Duodenal mucosa (tissue), 2 donors: ENCODE results near the gene CXCR6.
A peak's percentile ranks its signal among the peaks of the same experiment; 100 is the strongest.

Source experiments
- H3K27ac ChIP-seq: one replicate; pipeline ENCODE4 v1.7.0; 2013; ENCODE audit warnings: low read depth, low read length
- H3K27me3 ChIP-seq, 2 donors: one replicate each; pipeline ENCODE4 v1.7.0; 2013; ENCODE audit warnings: low read length in 2 of 2, control low read depth in 1 of 2; ENCODE audit not compliant: insufficient read depth in 2 of 2, control insufficient read depth in 1 of 2
- H3K36me3 ChIP-seq, 2 donors: one replicate each; pipeline ENCODE4 v1.7.0; 2013; ENCODE audit warnings: low read length in 2 of 2, control low read depth in 1 of 2; ENCODE audit not compliant: insufficient read depth in 2 of 2, control insufficient read depth in 1 of 2
- H3K4me1 ChIP-seq, 2 donors: one replicate each; pipeline ENCODE4 v1.7.0; 2013; ENCODE audit warnings: low read length in 2 of 2, control low read depth in 1 of 2; ENCODE audit not compliant: insufficient read depth in 2 of 2, control insufficient read depth in 1 of 2
- H3K4me3 ChIP-seq, 2 donors: one replicate each; pipeline ENCODE4 v1.7.0; 2013; ENCODE audit warnings: low read length in 2 of 2, low read depth in 1 of 2
- H3K9ac ChIP-seq, 2 donors: one replicate each; pipeline ENCODE4 v1.7.0; 2013; ENCODE audit warnings: low read length in 2 of 2, low read depth in 1 of 2
- H3K9me3 ChIP-seq, 2 donors: one replicate each; pipeline ENCODE4 v1.7.0; 2013; ENCODE audit warnings: low read length in 2 of 2, control low read depth in 1 of 2; ENCODE audit not compliant: control insufficient read depth in 1 of 2

The CXCR6 gene

GRCh38 chr3:45976191-45977091 lies 33.2 kb downstream of the CXCR6 start:
- Histone ChIP-seq H3K9ac (no peak overlapping the region), H3K4me1 (peaks cover 24 to 46% of the 10 kb centered on the region in 2 donors), H3K4me3 (no peak overlapping the region), H3K27me3 (no peaks in the 10 kb centered on the region), H3K27ac (no peak overlapping the region), H3K36me3 (peaks cover 31 to 50% of the 10 kb centered on the region in 2 donors), H3K9me3 (no peaks in the 10 kb centered on the region)

- H3K4me1 ChIP-seq: peaks cover 24 to 46% of the 10 kb centered on the region in 2 donors
- no peak overlapping the region for H3K27ac ChIP-seq
- H3K36me3 ChIP-seq: peaks cover 44 to 63% of the 10 kb centered on the region in 2 donors
- no peak overlapping the region for H3K4me3 ChIP-seq
- H3K9ac ChIP-seq: no peak overlapping the region
- no peaks in the 10 kb centered on the region for H3K9me3 ChIP-seq
- H3K27me3 ChIP-seq: no peaks in the 10 kb centered on the region
These were observed 34.9 kb downstream of the CXCR6 start for GRCh38 chr3:45978006-45978761.

DNA sequence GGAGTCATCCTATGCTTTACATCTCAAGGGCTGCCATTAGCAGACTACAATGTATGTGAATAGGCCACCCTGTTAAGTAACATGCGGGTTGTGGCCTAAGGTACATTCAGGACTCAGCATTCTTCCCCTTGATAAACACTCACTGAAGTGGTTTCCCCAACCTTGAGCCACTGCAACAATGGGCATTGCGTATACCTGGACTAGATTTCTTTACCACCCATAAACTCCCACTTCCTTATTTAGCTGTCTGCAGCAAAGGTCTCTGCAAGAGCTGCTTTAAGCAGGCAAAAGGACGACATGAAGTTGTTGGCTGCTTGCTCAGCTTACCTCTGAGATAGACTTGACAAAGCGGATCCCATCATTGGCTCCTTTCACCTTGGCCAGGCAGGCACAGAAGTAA lies 36.1 kb downstream of the CXCR6 start:
- peaks cover 27 to 50% of the 10 kb centered on the region in 2 donors for H3K4me1 ChIP-seq
- peaks cover 43 to 74% of the 10 kb centered on the region in 2 donors for H3K36me3 ChIP-seq
- no peak overlapping the region for H3K4me3 ChIP-seq
- no peak overlapping the region for H3K27ac ChIP-seq
- no peak overlapping the region for H3K9ac ChIP-seq
- H3K27me3 ChIP-seq: no peaks in the 10 kb centered on the region
- H3K9me3 ChIP-seq: no peaks in the 10 kb centered on the region

DNA sequence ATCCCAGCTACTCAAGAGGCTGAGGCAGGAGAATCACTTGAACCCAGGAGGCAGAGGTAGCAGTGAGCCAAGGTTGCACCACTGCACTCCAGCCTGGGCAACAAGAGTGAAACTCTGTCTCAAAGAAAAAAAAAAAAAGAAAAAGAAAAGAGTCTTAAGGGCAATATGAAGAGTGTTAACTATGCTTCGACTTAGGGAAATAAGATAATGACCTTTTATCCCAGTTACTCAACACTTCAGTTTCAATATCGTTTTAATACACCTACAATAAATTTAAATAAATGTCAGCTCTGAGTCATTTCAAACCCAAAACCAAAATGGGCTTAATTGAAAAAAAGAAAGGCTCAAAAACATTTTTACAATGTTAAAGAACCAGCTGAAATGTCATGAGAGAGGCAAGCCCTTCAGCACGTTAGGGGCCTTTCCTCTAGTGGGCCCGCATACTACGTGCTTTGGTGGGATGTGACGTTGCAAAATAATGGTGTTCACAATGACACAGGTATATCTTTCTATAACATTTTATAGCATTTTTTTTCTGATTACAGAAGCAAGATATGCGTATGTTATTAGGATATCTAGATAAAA lies 37.1 kb downstream of the CXCR6 start:
- no peak overlapping the region for H3K4me3 ChIP-seq
- peaks cover 37 to 66% of the 10 kb centered on the region in 2 donors for H3K36me3 ChIP-seq
- H3K9me3 ChIP-seq: no peaks in the 10 kb centered on the region
- H3K4me1 ChIP-seq: peaks cover 36 to 57% of the 10 kb centered on the region in 2 donors
- H3K9ac ChIP-seq: no peak overlapping the region
- H3K27me3 ChIP-seq: no peaks in the 10 kb centered on the region
- H3K27ac ChIP-seq: no peak overlapping the region

DNA sequence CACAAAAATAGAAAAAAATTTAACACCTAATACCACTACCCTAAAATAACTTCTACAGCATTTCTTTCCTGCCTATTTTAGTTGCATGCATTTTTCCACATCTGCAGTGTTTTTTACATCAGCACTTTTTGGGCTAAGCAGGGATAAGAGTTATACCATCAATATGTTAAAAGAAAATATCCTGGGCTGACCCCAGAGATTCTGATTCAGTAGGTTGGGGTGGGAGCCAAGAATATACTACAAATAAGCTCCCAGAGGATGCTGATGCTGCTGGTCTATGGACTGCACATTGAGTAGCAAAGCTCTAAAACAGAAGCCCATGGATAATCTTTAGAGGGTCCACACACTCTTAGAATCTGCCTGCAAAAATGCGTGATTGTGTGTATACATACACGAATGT lies 37.6 kb downstream of the CXCR6 start:
- no peaks in the 10 kb centered on the region for H3K9me3 ChIP-seq
- no peak overlapping the region for H3K4me3 ChIP-seq
- H3K4me1 ChIP-seq: peaks cover 37 to 57% of the 10 kb centered on the region in 2 donors
- H3K36me3 ChIP-seq: peaks cover 35 to 62% of the 10 kb centered on the region in 2 donors
- H3K27me3 ChIP-seq: no peaks in the 10 kb centered on the region
- no peak overlapping the region for H3K9ac ChIP-seq
- no peak overlapping the region for H3K27ac ChIP-seq

- no peak overlapping the region for H3K27ac ChIP-seq
- H3K36me3 ChIP-seq: peaks cover 35 to 60% of the 10 kb centered on the region in 2 donors
- peaks cover 37 to 57% of the 10 kb centered on the region in 2 donors for H3K4me1 ChIP-seq
- H3K4me3 ChIP-seq: no peak overlapping the region
- no peaks in the 10 kb centered on the region for H3K27me3 ChIP-seq
- no peaks in the 10 kb centered on the region for H3K9me3 ChIP-seq
- H3K9ac ChIP-seq: no peak overlapping the region
These were observed 38.2 kb downstream of the CXCR6 start for GRCh38 chr3:45981346-45982074.

GRCh38 chr3:45983770-45984169 lies 40.5 kb downstream of the CXCR6 start:
- no peaks in the 10 kb centered on the region for H3K27me3 ChIP-seq
- peaks cover 26 to 50% of the 10 kb centered on the region in 2 donors for H3K36me3 ChIP-seq
- H3K4me3 ChIP-seq: no peak overlapping the region
- H3K9me3 ChIP-seq: no peaks in the 10 kb centered on the region
- no peak overlapping the region for H3K9ac ChIP-seq
- H3K4me1 ChIP-seq: peaks cover 51 to 63% of the 10 kb centered on the region in 2 donors
- no peak overlapping the region for H3K27ac ChIP-seq

- no peak overlapping the region for H3K27ac ChIP-seq
These were observed 41.4 kb downstream of the CXCR6 start for GRCh38 chr3:45984331-45985312.

More at GRCh38 chr3:45984331-45985312, 41.4 kb downstream of the CXCR6 start:
- Histone ChIP-seq H3K4me1 (peaks cover 57 to 66% of the 10 kb centered on the region in 2 donors), H3K36me3 (peaks cover 22 to 45% of the 10 kb centered on the region in 2 donors), H3K9me3 (no peaks in the 10 kb centered on the region), H3K9ac (no peak overlapping the region), H3K27me3 (no peaks in the 10 kb centered on the region), H3K4me3 (peak overlapping the region in 1 of 2 donors; percentile 11)
